ENCODE results near the gene OPA1. TPM values are rescaled to one million over a fixed set of nuclear protein-coding genes. Genes with fewer than 3 reads are reported as not detected.

OPA1 gene
- total RNA-seq, 1 donor from 2014 or later: 54.6 TPM

DNA sequence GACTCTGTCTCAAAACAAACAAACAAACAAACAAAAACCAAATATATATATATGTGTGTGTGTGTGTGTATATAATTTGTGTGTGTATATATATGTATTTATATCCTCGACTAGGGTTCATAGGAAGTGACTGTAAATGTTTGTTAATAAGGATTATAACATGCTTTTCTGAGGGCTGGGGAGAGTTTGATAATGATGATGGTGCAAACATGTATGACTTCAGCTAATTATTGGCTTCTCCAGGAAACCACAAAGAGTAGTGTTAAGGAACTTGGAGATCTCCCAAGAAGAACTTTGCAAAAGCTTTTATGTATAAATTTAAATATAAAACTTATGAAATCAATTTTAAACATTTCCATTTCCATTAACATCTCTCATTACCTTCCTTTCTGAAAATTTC is 3.9 kb upstream of the OPA1 start:
- Mint-ChIP-seq H3K27ac (ENCODE audit: unreplicated experiment) (no peak overlapping the region), H3K4me3 (ENCODE audit: unreplicated experiment) (no peak overlapping the region), H3K36me3 (ENCODE audit: low read depth) (peaks cover 2% of the 10 kb centered on the region), H3K27me3 (ENCODE audit: low read depth) (no peaks in the 10 kb centered on the region), H3K4me1 (ENCODE audit: low read depth) (peaks cover 16% of the 10 kb centered on the region), H3K9me3 (ENCODE audit: low read depth) (no peaks in the 10 kb centered on the region)
- no peak for DNase-seq (ENCODE audit: low spot score)
- TF ChIP-seq CTCF (IDR thresholded peaks at IDR 0.05): no peak

DNA sequence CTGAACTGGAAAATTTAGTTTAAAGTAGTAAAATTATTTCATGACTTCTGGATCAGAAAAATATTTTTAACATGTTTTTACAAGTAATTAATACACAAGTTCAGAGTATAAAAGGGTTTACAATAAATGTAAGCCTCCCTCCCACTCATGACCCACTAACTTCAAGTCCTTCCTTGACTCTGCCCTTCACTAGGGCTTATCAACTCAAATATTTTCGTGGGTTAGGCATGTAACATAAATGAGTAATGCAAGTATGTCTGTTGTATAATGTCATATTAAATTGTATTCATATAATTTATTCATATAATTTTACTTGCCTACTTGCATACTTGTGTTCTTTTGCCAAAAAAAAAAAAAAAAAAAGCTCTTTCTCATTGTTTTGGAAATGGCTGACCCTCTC is 3.4 kb upstream of the OPA1 start:
- H3K27ac Mint-ChIP-seq (ENCODE audit: unreplicated experiment): no peak overlapping the region
- H3K9me3 Mint-ChIP-seq (ENCODE audit: low read depth): no peaks in the 10 kb centered on the region
- peaks cover 2% of the 10 kb centered on the region for H3K36me3 Mint-ChIP-seq (ENCODE audit: low read depth)

DNA sequence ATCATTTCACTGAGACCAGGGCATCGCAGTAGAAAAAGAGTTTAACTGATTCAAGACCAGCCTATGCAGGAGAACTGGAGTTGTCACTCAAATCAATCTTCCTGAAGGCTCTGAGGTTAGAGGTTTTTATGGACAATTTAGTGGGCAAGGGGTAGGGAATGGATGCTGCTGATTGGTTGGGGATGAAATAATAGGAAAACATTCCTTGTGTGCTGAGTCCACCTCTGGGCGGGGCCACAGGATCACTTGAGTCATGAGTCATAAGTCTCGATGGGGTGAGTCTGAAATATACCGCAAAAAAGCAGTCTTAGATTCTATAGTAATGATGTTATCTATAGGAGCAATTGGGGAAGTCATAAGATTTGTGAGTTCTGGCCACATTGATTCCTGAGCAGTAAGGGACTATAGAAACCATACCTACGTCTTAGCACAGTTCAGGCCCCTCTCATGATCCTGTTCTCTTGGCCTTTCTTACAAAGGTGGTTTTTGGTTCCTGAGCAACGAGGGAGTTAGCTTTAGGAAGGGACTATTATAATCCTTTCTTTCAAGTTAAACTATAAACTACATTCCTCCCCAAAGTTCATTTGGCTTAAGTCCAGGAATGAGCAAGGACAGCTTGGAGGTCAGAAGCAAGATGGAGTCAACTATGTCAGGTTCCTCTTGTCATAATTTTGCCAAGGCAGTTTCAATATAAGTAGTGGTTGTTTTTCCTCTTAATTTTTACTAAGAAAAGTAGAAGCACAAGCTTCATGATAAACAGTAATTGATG is 2.7 kb upstream of the OPA1 start:
- DNase-seq (ENCODE audit: low spot score): no peak
- Mint-ChIP-seq H3K4me1 (ENCODE audit: low read depth) (peaks cover 26% of the 10 kb centered on the region), H3K4me3 (ENCODE audit: unreplicated experiment) (no peak overlapping the region), H3K36me3 (ENCODE audit: low read depth) (peaks cover 2% of the 10 kb centered on the region), H3K27me3 (ENCODE audit: low read depth) (no peaks in the 10 kb centered on the region), H3K27ac (ENCODE audit: unreplicated experiment) (no peak overlapping the region), H3K9me3 (ENCODE audit: low read depth) (no peaks in the 10 kb centered on the region)
- no peak for TF ChIP-seq CTCF (IDR thresholded peaks at IDR 0.05)

More for the DNA sequence above, 3.4 kb upstream of the OPA1 start:
- TF ChIP-seq CTCF (IDR thresholded peaks at IDR 0.05): no peak
- no peak for DNase-seq (ENCODE audit: low spot score)
- Mint-ChIP-seq H3K27me3 (ENCODE audit: low read depth) (no peaks in the 10 kb centered on the region), H3K4me3 (ENCODE audit: unreplicated experiment) (no peak overlapping the region), H3K4me1 (ENCODE audit: low read depth) (peaks cover 21% of the 10 kb centered on the region)

GRCh38 chr3:193593668-193594030 is 641 bp downstream of the OPA1 start:
- Mint-ChIP-seq H3K27ac (ENCODE audit: unreplicated experiment) (peak overlapping the region; percentile 99), H3K9me3 (ENCODE audit: low read depth) (no peaks in the 10 kb centered on the region), H3K36me3 (ENCODE audit: low read depth) (peaks cover 6% of the 10 kb centered on the region), H3K4me1 (ENCODE audit: low read depth) (peaks cover 35% of the 10 kb centered on the region), H3K4me3 (ENCODE audit: unreplicated experiment) (peak overlapping the region; percentile 94), H3K27me3 (ENCODE audit: low read depth) (no peaks in the 10 kb centered on the region)
- DNase-seq (ENCODE audit: low spot score): no peak
- TF ChIP-seq CTCF (IDR thresholded peaks at IDR 0.05): no peak

- H3K27me3 Mint-ChIP-seq (ENCODE audit: low read depth): no peaks in the 10 kb centered on the region
- H3K27ac Mint-ChIP-seq (ENCODE audit: unreplicated experiment): peak overlapping the region; percentile 28
- TF ChIP-seq CTCF (IDR thresholded peaks at IDR 0.05): no peak
- H3K4me1 Mint-ChIP-seq (ENCODE audit: low read depth): peaks cover 34% of the 10 kb centered on the region
- H3K9me3 Mint-ChIP-seq (ENCODE audit: low read depth): no peaks in the 10 kb centered on the region
- DNase-seq (ENCODE audit: low spot score): no peak
- H3K36me3 Mint-ChIP-seq (ENCODE audit: low read depth): peaks cover 6% of the 10 kb centered on the region
- H3K4me3 Mint-ChIP-seq (ENCODE audit: unreplicated experiment): peak overlapping the region; percentile 94
Observed at GRCh38 chr3:193594946-193595689, 2.1 kb downstream of the OPA1 start.
